ENCODE results near the gene SCAANT1. TPM values are rescaled to one million over a fixed set of nuclear protein-coding genes. Genes with fewer than 3 reads are reported as not detected.

The SCAANT1 gene
- total and polyA plus RNA-seq, 9 donors = not detected

- intact Hi-C loops (cut with DNase I) = no loop called here
- H3K4me1 ChIP-seq (ENCODE audit: insufficient read depth) = no peaks in the 10 kb centered on the region
- TF ChIP-seq CTCF (IDR thresholded peaks at IDR 0.05) (no peak), POLR2A (IDR thresholded peaks at IDR 0.05) (no peak), EP300 (IDR thresholded peaks at IDR 0.05) (no peak)
- no peaks in the 10 kb centered on the region for H3K36me3 ChIP-seq
- H3K27ac ChIP-seq = no peak overlapping the region
- no peak overlapping the region for H3K4me3 ChIP-seq
- no peaks in the 10 kb centered on the region for H3K27me3 ChIP-seq
- 75 to 80% (median 78%) methylated on average over 1 of the region's 1 CpG for WGBS, 3 donors
- H3K9me3 ChIP-seq = no peaks in the 10 kb centered on the region
- DNase-seq = no peak
These were observed 39.5 kb upstream of the SCAANT1 start for GRCh38 chr3:63951492-63952247.

- intact Hi-C loops (cut with DNase I) = no loop called here
- DNase-seq = no peak
- no peaks in the 10 kb centered on the region for H3K27me3 ChIP-seq
- 87 to 96% (median 95%) methylated on average over 1 of the region's 1 CpG for WGBS, 3 donors
- H3K4me1 ChIP-seq (ENCODE audit: insufficient read depth) = peaks cover under 1% of the 10 kb centered on the region
- TF ChIP-seq CTCF (IDR thresholded peaks at IDR 0.05) (no peak), POLR2A (IDR thresholded peaks at IDR 0.05) (no peak), EP300 (IDR thresholded peaks at IDR 0.05) (no peak)
- no peak overlapping the region for H3K4me3 ChIP-seq
- no peaks in the 10 kb centered on the region for H3K36me3 ChIP-seq
- no peak overlapping the region for H3K27ac ChIP-seq
- no peaks in the 10 kb centered on the region for H3K9me3 ChIP-seq
These were observed 38.5 kb upstream of the SCAANT1 start for GRCh38 chr3:63950698-63951097.

- no peak overlapping the region for H3K4me3 ChIP-seq
- no peaks in the 10 kb centered on the region for H3K9me3 ChIP-seq
- no peaks in the 10 kb centered on the region for H3K36me3 ChIP-seq
- intact Hi-C loops (cut with DNase I) = no loop called here
- TF ChIP-seq EP300 (IDR thresholded peaks at IDR 0.05) = no peak
- TF ChIP-seq CTCF (IDR thresholded peaks at IDR 0.05) = no peak
- TF ChIP-seq POLR2A (IDR thresholded peaks at IDR 0.05) = no peak
- H3K4me1 ChIP-seq (ENCODE audit: insufficient read depth) = peaks cover 7% of the 10 kb centered on the region
- H3K27me3 ChIP-seq = no peaks in the 10 kb centered on the region
- WGBS, 3 donors = 74 to 95% (median 77%) methylated on average over 2 of the region's 2 CpGs
- DNase-seq = no peak
- no peak overlapping the region for H3K27ac ChIP-seq
These were observed 36.8 kb upstream of the SCAANT1 start for GRCh38 chr3:63949005-63949404.

GRCh38 chr3:63947594-63947993 is 35.4 kb upstream of the SCAANT1 start:
- Histone ChIP-seq H3K36me3 (no peaks in the 10 kb centered on the region), H3K4me1 (ENCODE audit: insufficient read depth) (peaks cover 7% of the 10 kb centered on the region), H3K27ac (no peak overlapping the region), H3K27me3 (no peaks in the 10 kb centered on the region), H3K4me3 (no peak overlapping the region), H3K9me3 (no peaks in the 10 kb centered on the region)
- TF ChIP-seq POLR2A (IDR thresholded peaks at IDR 0.05) = no peak
- no peak for TF ChIP-seq CTCF (IDR thresholded peaks at IDR 0.05)
- no peak for TF ChIP-seq EP300 (IDR thresholded peaks at IDR 0.05)
- WGBS, 3 donors = 92 to 99% (median 98%) methylated on average over 2 of the region's 2 CpGs
- no peak for DNase-seq
- intact Hi-C loops (cut with DNase I) = no loop called here
